CD14-positive monocyte (primary cell): ENCODE data around the gene RFX3. TPM values are rescaled to one million over a fixed set of nuclear protein-coding genes. Genes with fewer than 3 reads are reported as not detected.

Experiments used
- DNase-seq, 3 donors: peaks; one replicate each; pipeline ENCODE4 v3.0.0-alpha.2; 2011 to 2022
- H2AFZ ChIP-seq: 2 replicates; pipeline ENCODE4 v1.6.0; 2012; ENCODE audit warnings: mild to moderate bottlenecking, low read depth, low read length, inconsistent platforms; ENCODE audit not compliant: insufficient read depth, poor library complexity, severe bottlenecking
- H3K27ac ChIP-seq, 2 donors: 1 replicate in 1 of 2; 2 replicates in 1 of 2; pipeline ENCODE4 v1.5.1; 2012 to 2013; ENCODE audit warnings: low read length in 2 of 2, control low read depth in 1 of 2, inconsistent platforms in 1 of 2, low read depth in 1 of 2, mild to moderate bottlenecking in 1 of 2
- H3K27me3 ChIP-seq, 2 donors: one replicate each; pipeline versions ENCODE4 v1.6.0 to v1.6.1; 2011 to 2013; ENCODE audit warnings: low read length in 2 of 2; ENCODE audit not compliant: control insufficient read depth in 2 of 2, insufficient read depth in 2 of 2
- H3K36me3 ChIP-seq, 2 donors: replicated peaks in 1 of 2; 1 replicate in 1 of 2; 2 replicates in 1 of 2; pipeline versions ENCODE4 v1.5.1 to v1.6.1; 2012 to 2013; ENCODE audit warnings: low read length in 2 of 2, control low read depth in 1 of 2, inconsistent platforms in 1 of 2, mild to moderate bottlenecking in 1 of 2; ENCODE audit not compliant: insufficient read depth in 2 of 2, control insufficient read depth in 1 of 2
- H3K4me1 ChIP-seq, 2 donors: 1 replicate in 1 of 2; 2 replicates in 1 of 2; pipeline versions ENCODE4 v1.5.1 to v1.6.1; 2012 to 2013; ENCODE audit warnings: low read length in 2 of 2, control low read depth in 1 of 2, inconsistent platforms in 1 of 2, mild to moderate bottlenecking in 1 of 2, moderate library complexity in 1 of 2; ENCODE audit not compliant: insufficient read depth in 2 of 2, control insufficient read depth in 1 of 2
- H3K4me2 ChIP-seq: replicated peaks from 2 replicates; pipeline ENCODE3; 2012; ENCODE audit warnings: low read length, moderate library complexity, mild to moderate bottlenecking; ENCODE audit not compliant: poor library complexity, severe bottlenecking; ENCODE audit errors: extremely low read depth
- H3K4me3 ChIP-seq, 3 experiments: fragments of 200-600 bp in 1 of 3; sonication (generic) in 1 of 3; replicated peaks in 1 of 3; 1 replicate in 2 of 3; 2 replicates in 1 of 3; pipeline ENCODE4 v1.5.1; 2011 to 2013; ENCODE audit warnings: low read length in 3 of 3, mild to moderate bottlenecking in 3 of 3, control low read depth in 2 of 3, low read depth in 2 of 3, inconsistent platforms in 1 of 3, moderate library complexity in 1 of 3
- H3K79me2 ChIP-seq: 2 replicates; pipeline ENCODE4 v1.6.0; 2012; ENCODE audit warnings: mild to moderate bottlenecking, control low read depth, inconsistent platforms, low read length, moderate library complexity; ENCODE audit not compliant: insufficient read depth
- H3K9ac ChIP-seq: 2 replicates; pipeline ENCODE4 v1.6.0; 2017; ENCODE audit warnings: low read length, mild to moderate bottlenecking; ENCODE audit not compliant: insufficient read depth, poor library complexity, severe bottlenecking
- H3K9me3 ChIP-seq, 2 donors: replicated peaks in 1 of 2; 1 replicate in 1 of 2; 2 replicates in 1 of 2; pipeline versions ENCODE4 v1.5.1 to v1.6.1; 2012 to 2013; ENCODE audit warnings: low read length in 2 of 2, control low read depth in 1 of 2; ENCODE audit not compliant: control insufficient read depth in 1 of 2, insufficient read depth in 1 of 2
- H4K20me1 ChIP-seq: 2 replicates; pipeline ENCODE4 v1.6.0; 2012; ENCODE audit warnings: mild to moderate bottlenecking, low read length, control low read depth, moderate library complexity; ENCODE audit not compliant: insufficient read depth
- H3K27ac Mint-ChIP-seq, 7 donors: one replicate each; pipeline ENCODE4 v1.8.0; 2020; ENCODE audit warnings: mild to moderate bottlenecking in 7 of 7, mixed read lengths in 7 of 7, moderate library complexity in 6 of 7, inconsistent platforms in 2 of 7
- H3K27me3 Mint-ChIP-seq, 3 donors: one replicate each; pipeline ENCODE4 v1.8.0; 2021 to 2022; ENCODE audit warnings: low read depth in 3 of 3, mild to moderate bottlenecking in 3 of 3, mixed read lengths in 3 of 3, moderate library complexity in 3 of 3, inconsistent platforms in 1 of 3
- H3K36me3 Mint-ChIP-seq, 2 donors: one replicate each; pipeline ENCODE4 v1.8.0; 2020; ENCODE audit warnings: mixed read lengths in 2 of 2, inconsistent platforms in 1 of 2, mild to moderate bottlenecking in 1 of 2
- H3K4me1 Mint-ChIP-seq: one replicate; pipeline ENCODE4 v1.8.0; 2020; ENCODE audit warnings: mild to moderate bottlenecking, mixed read lengths
- H3K4me3 Mint-ChIP-seq, 2 donors: one replicate each; pipeline ENCODE4 v1.8.0; 2020; ENCODE audit warnings: mild to moderate bottlenecking in 2 of 2, mixed read lengths in 2 of 2, moderate library complexity in 1 of 2
- H3K9me3 Mint-ChIP-seq, 7 donors: one replicate each; pipeline ENCODE4 v1.8.0; 2020 to 2022; ENCODE audit warnings: mixed read lengths in 7 of 7, mild to moderate bottlenecking in 6 of 7, moderate library complexity in 6 of 7, inconsistent platforms in 2 of 7
- CTCF ChIP-seq: fragments of 200-600 bp; IDR thresholded peaks from one replicate; pipeline ENCODE4 v1.8.0; 2022; ENCODE audit warnings: antibody characterized with exemption, mild to moderate bottlenecking
- WGBS: methylation state at CpG from one replicate; pipeline ENCODE4 v1.1.5; 2013; ENCODE audit warnings: missing lambda C conversion rate; ENCODE audit not compliant: insufficient coverage; 5-methylcytosine and 5-hydroxymethylcytosine counted together
- intact Hi-C, 2 donors: fragments of 100-400 bp; cut with micrococcal nuclease; formaldehyde crosslinking; loops; one replicate each; pipeline versions ENCODE4 v1.15.0 to v1.15.1; 2023
- polyA plus RNA-seq, 3 donors: library from polyadenylated mRNA; depleted of rRNA in 1 of 3; unstranded in 2 of 3; stranded (reverse) in 1 of 3; fragments of 300-500 nt in 2 of 3; fragments of >200 nt in 1 of 3; fragmentation: Illumina TruSeq in 2 of 3; gene quantifications; 1 replicate in 2 of 3; 2 replicates in 1 of 3; pipeline ENCODE4 v1.2.3, GENCODE V29; 2012 to 2021

RFX3 gene
- polyA plus RNA-seq, 3 donors = 1.7 to 5.2 (median 3.2) TPM

GRCh38 chr9:3244963-3245653, 280.7 kb downstream of the RFX3 start:
- no peaks in the 10 kb centered on the region for H3K36me3 ChIP-seq
- Mint-ChIP-seq H3K4me3 (peak overlapping the region in 1 of 2 donors; percentile 2), H3K27me3 (peaks cover 0 to 2% (median 0%) of the 10 kb centered on the region in 3 donors), H3K27ac (peak overlapping the region; percentile 8 to 88 (median 69)), H3K4me1 (peaks cover 44% of the 10 kb centered on the region), H3K36me3 (peaks cover 7 to 8% of the 10 kb centered on the region in 2 donors), H3K9me3 (peaks cover 0 to 4% (median 0%) of the 10 kb centered on the region in 7 donors)
- H2AFZ ChIP-seq = no peak overlapping the region
- TF ChIP-seq CTCF = no peak
- no peaks in the 10 kb centered on the region for H3K79me2 ChIP-seq
- peak; percentile 60 to 73 (median 66) for DNase-seq
- no peaks in the 10 kb centered on the region for H4K20me1 ChIP-seq
- no peaks in the 10 kb centered on the region for H3K27me3 ChIP-seq
- no peaks in the 10 kb centered on the region for H3K9me3 ChIP-seq
- no peak overlapping the region for H3K4me3 ChIP-seq
- peaks cover 36 to 50% of the 10 kb centered on the region in 2 donors for H3K4me1 ChIP-seq
- no CpG with 5 or more reads among the region's 5 CpGs for WGBS
- no peak overlapping the region for H3K9ac ChIP-seq
- intact Hi-C loops = loop anchor here (5.0 to 10.0 kb wide), 2 partner anchors 50 to 197 kb away; no protein-coding TSS in a partner anchor
- peak overlapping the region; percentile 21 for H3K4me2 ChIP-seq
- peak overlapping the region in 1 of 2 donors; percentile 55 for H3K27ac ChIP-seq

DNA sequence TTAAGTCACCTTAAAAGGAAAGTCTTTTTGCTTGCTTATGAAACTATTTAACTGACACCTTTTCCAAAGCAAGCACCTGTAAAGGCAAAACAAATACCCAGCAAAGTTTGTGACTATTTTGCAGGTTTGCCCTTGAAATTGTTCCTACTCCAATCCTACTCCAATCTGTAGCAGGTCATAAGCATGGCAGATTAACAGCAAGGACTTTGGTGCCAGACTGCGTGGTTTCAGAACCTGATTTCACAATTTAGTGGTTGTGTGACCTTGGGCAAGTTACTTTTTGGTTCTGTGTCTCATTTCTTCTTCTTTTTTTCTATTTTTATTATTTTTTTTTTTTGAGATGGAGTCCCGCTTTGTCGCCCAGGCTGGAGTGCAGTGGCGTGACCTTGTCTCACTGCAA, 282.1 kb downstream of the RFX3 start:
- Histone ChIP-seq H3K36me3 (no peaks in the 10 kb centered on the region), H3K4me2 (peak overlapping the region; percentile 30), H2AFZ (no peak overlapping the region), H3K27me3 (no peaks in the 10 kb centered on the region), H3K79me2 (no peaks in the 10 kb centered on the region), H3K9ac (no peak overlapping the region), H4K20me1 (no peaks in the 10 kb centered on the region), H3K4me1 (peaks cover 36 to 50% of the 10 kb centered on the region in 2 donors), H3K4me3 (no peak overlapping the region), H3K27ac (peak overlapping the region in 1 of 2 donors; percentile 61), H3K9me3 (no peaks in the 10 kb centered on the region)
- Mint-ChIP-seq H3K27ac (peak overlapping the region; percentile 25 to 90 (median 76)), H3K36me3 (peaks cover 7 to 8% of the 10 kb centered on the region in 2 donors), H3K4me3 (peak overlapping the region; percentile 17 to 35), H3K9me3 (peaks cover 0 to 4% (median 0%) of the 10 kb centered on the region in 7 donors), H3K27me3 (peaks cover 0 to 2% (median 0%) of the 10 kb centered on the region in 3 donors), H3K4me1 (peaks cover 44% of the 10 kb centered on the region)
- WGBS = no CpG with 5 or more reads among the region's 4 CpGs
- TF ChIP-seq CTCF = no peak
- intact Hi-C loops = loop anchor here (5.0 to 10.0 kb wide), 2 partner anchors 51 to 199 kb away; no protein-coding TSS in a partner anchor
- DNase-seq = peak; percentile 33 to 59 (median 49)
